ENCODE results near the gene TUBA8.
"Not testable (repeated sequence)": the region's sequence is repeated elsewhere in the genome, so short reads cannot be mapped to it uniquely, and the experiment has no call there.

TUBA8 gene

GRCh38 chr22:18173441-18173840 is 62.8 kb downstream of the TUBA8 start:
- not testable (repeated sequence) for DNase-seq (ENCODE audit: low read depth in 2 of 2)

Data from stimulated activated CD8-positive, alpha-beta memory T cell treated with anti-CD3 and anti-CD28 coated beads, Interleukin-7, amount 100 ng/mL, for 4 hours (primary cell).